NOMO-1 (cell line): Measurements from ENCODE around the gene FAM234A.

Experiments used
- DNase-seq, 2 experiments: peaks; one replicate each; lab custom pipeline; 2025; ENCODE audit not compliant: unreplicated experiment in 2 of 2; lab: John Stamatoyannopoulos, UW

Gene FAM234A

DNA sequence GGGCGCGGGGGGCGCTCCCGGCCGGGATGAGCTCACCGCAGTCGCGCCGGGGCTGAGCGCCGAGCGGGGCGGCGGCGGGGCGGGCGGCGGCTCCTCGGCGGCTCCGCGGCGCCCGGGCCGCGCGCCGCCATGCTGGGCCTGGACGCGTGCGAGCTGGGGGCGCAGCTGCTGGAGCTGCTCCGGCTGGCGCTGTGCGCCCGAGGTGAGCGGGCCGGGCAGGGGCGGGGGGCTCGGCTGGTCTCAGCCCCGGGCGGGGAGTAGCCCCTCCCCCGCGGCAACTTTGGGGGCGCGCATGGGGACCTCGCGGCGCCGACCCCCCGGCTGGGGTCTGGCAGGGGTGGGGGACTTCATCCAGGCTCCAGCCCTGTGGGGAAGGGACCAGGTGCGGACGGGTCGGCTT, 45.9 kb downstream of the FAM234A start, which contains the start of gene ARHGDIG:
Gene ARHGDIG, plus strand, starts transcription at position 40 of the 400 bp plus-strand sequence. Its CDS starts 90 bp downstream, at position 130.
- DNase-seq, result no peak

DNA sequence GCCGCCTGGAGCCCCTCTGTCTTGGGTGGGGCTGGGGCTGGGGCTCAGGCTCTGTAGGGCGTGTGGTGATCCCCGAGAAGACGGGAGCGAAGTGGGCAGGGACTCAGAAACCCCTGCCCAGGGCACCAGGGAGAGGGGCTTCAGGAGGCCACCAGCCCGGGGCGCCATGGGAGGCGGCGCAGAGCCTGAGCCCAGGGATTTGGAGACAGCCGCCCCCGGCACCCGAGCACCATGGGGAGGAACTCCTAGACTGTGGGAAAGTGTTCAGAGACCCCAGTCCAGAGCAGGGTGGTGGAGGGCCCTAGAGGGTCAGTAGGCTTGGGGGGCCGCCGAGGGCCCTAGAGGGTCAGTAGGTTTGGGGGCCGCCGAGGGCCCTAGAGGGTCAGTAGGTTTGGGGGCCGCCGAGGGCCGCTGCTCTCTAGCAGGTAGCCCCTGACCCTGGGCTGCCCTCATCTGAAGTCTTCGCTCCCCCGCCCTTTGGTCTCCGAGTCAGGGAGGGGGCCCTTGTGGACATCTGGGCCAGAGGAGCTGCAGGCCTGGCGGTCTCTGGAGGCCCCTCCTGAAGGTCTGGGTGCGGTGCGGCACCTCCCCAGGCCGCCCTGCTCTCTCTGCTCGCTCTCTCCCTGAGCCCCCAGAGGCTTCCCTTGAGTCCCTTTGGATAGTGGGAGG, 46.5 kb downstream of the FAM234A start:
- no peak for DNase-seq

DNA sequence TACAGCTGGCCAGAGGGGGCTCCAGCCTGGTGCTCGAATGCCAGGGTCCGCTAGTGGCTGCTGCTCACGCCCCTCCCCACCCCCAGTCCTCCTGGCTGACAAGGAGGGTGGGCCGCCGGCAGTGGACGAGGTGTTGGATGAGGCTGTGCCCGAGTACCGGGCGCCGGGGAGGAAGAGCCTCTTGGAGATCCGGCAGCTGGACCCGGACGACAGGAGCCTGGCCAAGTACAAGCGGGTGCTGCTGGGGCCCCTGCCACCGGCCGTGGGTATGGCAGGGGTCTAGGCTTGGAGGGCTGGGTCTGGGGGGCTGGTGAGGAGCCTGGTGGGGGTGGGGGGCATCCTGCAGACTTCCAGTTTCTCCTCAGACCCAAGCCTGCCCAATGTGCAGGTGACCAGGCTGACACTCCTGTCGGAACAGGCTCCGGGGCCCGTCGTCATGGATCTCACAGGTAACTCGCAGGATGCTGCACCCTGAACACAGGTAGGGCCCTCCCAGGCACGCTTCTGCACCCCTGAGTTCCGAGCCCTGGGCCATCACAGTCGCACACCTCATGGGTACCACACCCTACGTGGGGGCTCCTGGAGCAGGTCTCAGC, 47.1 kb downstream of the FAM234A start:
- no peak for DNase-seq

GRCh38 chr16:282491-282890, 47.9 kb downstream of the FAM234A start:
- no peak for DNase-seq

- no peak for DNase-seq
Observed at GRCh38 chr16:283033-283805, 48.6 kb downstream of the FAM234A start, which contains the start of gene PDIA2. TSS of gene PDIA2 (plus strand) at chr16:283164. CDS start at chr16:283170, 6 bp downstream.

DNA sequence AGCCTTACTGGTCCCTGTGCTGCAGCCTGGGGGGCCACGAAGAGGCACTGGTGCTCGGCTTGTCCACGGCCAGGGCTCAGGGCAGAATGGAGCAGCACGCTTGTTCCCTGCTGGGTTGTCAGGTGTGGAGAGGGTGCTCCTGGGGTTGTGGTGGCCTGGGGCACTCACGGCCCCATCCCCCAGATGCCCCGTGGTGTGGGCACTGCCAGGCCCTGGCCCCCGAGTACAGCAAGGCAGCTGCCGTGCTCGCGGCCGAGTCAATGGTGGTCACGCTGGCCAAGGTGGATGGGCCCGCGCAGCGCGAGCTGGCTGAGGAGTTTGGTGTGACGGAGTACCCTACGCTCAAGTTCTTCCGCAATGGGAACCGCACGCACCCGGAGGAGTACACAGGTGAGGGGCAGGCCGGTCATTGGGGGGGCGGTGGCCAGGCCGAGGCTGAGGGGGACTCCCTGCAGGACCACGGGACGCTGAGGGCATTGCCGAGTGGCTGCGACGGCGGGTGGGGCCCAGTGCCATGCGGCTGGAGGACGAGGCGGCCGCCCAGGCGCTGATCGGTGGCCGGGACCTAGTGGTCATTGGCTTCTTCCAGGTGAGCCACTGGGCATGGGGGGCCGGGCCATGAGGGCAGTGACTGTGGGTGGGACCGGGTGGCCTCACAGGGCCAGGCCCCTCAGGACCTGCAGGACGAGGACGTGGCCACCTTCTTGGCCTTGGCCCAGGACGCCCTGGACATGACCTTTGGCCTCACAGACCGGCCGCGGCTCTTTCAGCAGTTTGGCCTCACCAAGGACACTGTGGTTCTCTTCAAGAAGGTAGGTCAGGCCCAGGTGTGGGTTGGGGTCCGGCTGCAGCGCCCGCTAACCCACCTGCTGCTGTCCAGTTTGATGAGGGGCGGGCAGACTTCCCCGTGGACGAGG, 49.8 kb downstream of the FAM234A start:
- no peak for DNase-seq

GRCh38 chr16:285146-286055, 50.8 kb downstream of the FAM234A start:
- no peak for DNase-seq

GRCh38 chr16:286491-287297, 52.1 kb downstream of the FAM234A start:
- no peak for DNase-seq

- no peak for DNase-seq
Observed at GRCh38 chr16:287298-287811, 52.7 kb downstream of the FAM234A start.

DNA sequence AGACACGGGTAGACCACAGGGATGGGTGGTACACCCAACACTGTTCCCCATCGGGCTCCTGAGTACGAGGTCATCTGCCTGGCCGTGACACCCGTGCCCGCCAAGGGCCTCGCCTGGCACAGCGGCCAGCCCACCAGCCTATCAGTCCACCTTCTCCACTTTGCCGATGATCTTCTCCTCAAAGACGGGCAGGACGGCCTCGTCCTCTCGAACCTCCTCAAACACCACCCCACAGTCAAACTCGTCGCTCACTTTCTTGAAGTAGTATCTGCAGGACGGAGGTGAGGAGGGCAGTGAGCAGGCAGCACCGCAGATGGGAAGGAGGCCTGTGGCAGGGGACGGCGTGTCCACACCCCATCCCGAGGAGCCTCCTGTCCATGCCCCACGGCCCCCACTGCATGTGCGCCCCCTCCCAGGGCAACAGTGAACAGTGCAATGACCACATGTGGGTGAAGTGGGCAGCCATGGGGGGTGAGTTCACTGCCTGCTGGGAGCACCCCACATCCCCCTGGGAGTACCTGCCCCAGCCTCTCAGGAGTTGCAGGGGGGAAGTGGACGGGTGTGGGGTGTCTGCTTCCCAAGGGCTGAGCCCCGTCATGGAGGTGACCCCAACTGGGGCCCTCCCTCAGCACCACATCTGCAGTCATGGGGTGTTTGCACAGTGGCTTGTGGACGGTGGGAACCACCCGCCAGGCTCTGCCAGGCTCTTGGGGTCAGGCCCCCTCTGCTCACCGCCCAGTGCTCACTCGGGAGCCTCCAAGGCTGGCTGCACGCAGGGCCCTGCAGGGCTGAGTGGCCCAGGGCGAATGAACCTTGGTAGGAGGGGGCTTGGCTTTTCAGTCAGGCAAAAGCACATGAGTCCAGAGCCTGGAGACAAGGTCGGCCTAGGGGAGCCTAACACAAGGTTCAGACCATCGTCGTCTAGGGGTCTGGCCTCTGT, 53.6 kb downstream of the FAM234A start:
- DNase-seq, result no peak

- DNase-seq, result no peak
Observed at GRCh38 chr16:289395-289997, 54.9 kb downstream of the FAM234A start.

- no peak for DNase-seq
Observed at GRCh38 chr16:290015-290680, 55.5 kb downstream of the FAM234A start.

GRCh38 chr16:290681-291405, 56.2 kb downstream of the FAM234A start:
- no peak for DNase-seq

- no peak for DNase-seq
Observed at GRCh38 chr16:291539-291938, 56.9 kb downstream of the FAM234A start.

DNA sequence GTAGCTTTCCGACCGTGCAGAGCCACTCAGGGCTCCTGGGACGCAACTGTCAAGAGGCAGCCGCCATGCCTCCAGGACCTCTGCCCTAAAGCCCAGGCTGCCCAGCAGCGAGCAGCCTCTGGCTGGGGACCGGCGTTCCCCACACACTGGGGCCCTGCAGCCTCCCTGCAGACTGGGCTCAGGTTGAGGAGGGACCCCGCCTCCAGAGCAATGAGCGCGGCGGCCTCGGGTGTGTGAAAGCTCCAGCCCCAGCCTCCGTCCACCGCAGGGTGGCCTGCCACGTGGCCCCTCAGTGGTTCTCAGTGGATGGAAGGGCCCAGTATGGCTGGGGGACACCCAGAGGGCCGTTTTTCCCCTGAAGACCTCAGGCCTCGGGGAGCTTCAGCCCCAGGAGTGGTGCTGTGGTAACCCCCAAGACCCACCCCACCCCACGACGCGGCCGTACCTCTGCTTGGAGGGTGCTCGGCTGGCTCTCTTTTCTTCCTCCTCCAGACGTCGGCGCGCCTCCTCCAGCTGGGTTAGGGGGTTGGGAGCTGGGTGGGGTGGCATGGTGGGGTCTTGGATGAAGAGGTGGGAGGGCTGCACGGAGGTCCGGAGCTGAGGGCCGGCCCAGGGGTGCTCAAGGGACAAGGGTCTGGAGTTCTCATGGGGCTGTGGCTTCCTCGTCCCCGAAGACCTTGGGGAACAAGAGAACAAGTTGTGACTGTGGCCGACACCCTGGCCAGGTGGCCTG, 58.6 kb downstream of the FAM234A start:
- no peak for DNase-seq
